ENCODE measurements around the gene RNF40. TPM values are rescaled to one million over a fixed set of nuclear protein-coding genes. Genes with fewer than 3 reads are reported as not detected.

Gene RNF40
- total and polyA plus RNA-seq, 4 experiments from 2014 or later: 16.6 to 109 (median 76.8) TPM

GRCh38 chr16:30775131-30775391 is 12.9 kb downstream of the RNF40 start:
- H3K4me1 ChIP-seq (ENCODE audit: insufficient read depth, low read length): peaks cover 12% of the 10 kb centered on the region
- no peak overlapping the region for H3K27ac ChIP-seq (ENCODE audit: low read depth, low read length)
- H3K27ac Mint-ChIP-seq: peak overlapping the region in 4 of 7 donors; percentile 54 to 84 (median 70)
- peak overlapping the region; percentile 42 to 64 for H3K4me3 ChIP-seq (ENCODE audit: low read length in 2 of 2)
- H3K9me3 Mint-ChIP-seq: no peaks in the 10 kb centered on the region
- no peaks in the 10 kb centered on the region for H3K9me3 ChIP-seq (ENCODE audit: control insufficient read depth in 1 of 2, low read length in 2 of 2)
- ChIA-PET POLR2A (ENCODE audit: partially characterized antibody) (interaction anchor here (0.7 to 2.6 kb wide), 8 partner anchors 8 to 299 kb away, joined by 3 to 19 read pairs (median 4); partner anchors contain the start of genes PHKG2, ZNF646 and ZNF668), CTCF (ENCODE audit: partially characterized antibody) (interaction anchor here (1.0 kb wide), 1 partner anchor 12 kb away, joined by 3 read pairs; no protein-coding TSS in a partner anchor)
- peaks cover 17 to 39% of the 10 kb centered on the region in 2 donors for H3K36me3 Mint-ChIP-seq
- DNase-seq: no peak
- intact Hi-C loops (cut with micrococcal nuclease): loop anchor here (1.0 kb wide), 2 partner anchors 12 to 39 kb away; partner anchors contain the start of gene ZNF629
- peaks cover 34% of the 10 kb centered on the region for H3K36me3 ChIP-seq (ENCODE audit: insufficient read depth, low read length)
- H3K27me3 ChIP-seq (ENCODE audit: insufficient read depth, low read length): no peaks in the 10 kb centered on the region
- peaks cover 14 to 32% (median 22%) of the 10 kb centered on the region in 4 donors for H3K4me1 Mint-ChIP-seq
- H3K27me3 Mint-ChIP-seq: no peaks in the 10 kb centered on the region
- H3K4me3 Mint-ChIP-seq: peak overlapping the region; percentile 90 to 94 (median 94)

DNA sequence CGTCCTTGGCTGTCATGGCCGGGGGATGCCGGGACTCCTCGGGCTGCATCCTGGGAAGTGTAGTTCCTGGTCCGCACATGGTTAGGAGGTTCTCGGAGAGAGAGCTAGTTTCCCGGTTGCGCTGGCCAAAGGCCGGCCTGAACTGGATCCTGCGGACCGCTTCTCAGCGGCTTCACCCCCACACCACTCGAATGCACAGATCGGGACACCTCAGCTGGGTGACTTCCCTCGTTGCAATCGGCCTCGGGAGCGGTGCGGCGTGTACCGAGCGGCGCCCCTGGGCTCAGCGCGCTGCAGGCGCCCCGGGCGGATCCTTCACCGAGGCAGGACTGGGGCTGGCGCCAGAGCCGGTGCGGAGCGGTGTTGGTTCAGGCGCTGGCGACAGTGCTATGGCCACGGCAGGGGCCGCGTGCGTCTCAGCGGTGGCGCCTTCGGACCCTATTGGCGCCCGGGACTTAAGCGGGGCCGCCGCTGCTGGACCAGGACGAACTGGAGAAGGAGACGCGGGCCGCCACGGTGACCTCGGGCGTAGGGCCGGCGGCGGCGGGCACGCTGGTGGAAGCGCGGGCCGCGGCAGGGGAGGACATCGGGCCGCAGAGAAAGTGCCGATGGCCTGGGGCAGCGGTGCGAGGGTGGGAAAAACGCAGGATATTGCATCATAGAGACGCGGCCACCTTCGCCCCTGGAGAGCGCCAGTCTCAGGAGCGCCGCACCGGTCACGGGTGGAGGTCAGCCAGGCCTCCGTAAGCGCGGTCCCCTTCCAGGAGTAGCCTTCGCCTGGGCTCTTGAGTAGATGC is 13.5 kb downstream of the RNF40 start:
- intact Hi-C loops (cut with micrococcal nuclease): loop anchor here (1.0 kb wide), 2 partner anchors 12 to 39 kb away; partner anchors contain the start of gene ZNF629
- peak; percentile 42 to 59 (median 53) for DNase-seq
- POLR2A ChIA-PET (ENCODE audit: partially characterized antibody): interaction anchor here (0.7 to 2.6 kb wide), 8 partner anchors 8 to 298 kb away, joined by 3 to 19 read pairs (median 4); partner anchors contain the start of genes PHKG2, ZNF646 and ZNF668
- Mint-ChIP-seq H3K4me1 (peaks cover 14 to 32% (median 22%) of the 10 kb centered on the region in 4 donors), H3K9me3 (no peaks in the 10 kb centered on the region), H3K4me3 (peak overlapping the region; percentile 90 to 94 (median 94)), H3K27ac (peak overlapping the region in 5 of 7 donors; percentile 48 to 84 (median 76)), H3K36me3 (peaks cover 17 to 34% of the 10 kb centered on the region in 2 donors), H3K27me3 (no peaks in the 10 kb centered on the region)
- no peak overlapping the region for H3K27ac ChIP-seq (ENCODE audit: low read depth, low read length)
- H3K27me3 ChIP-seq (ENCODE audit: insufficient read depth, low read length): no peaks in the 10 kb centered on the region
- CTCF ChIA-PET (ENCODE audit: partially characterized antibody): interaction anchor here (1.0 kb wide), 1 partner anchor 12 kb away, joined by 3 read pairs; no protein-coding TSS in a partner anchor
- peaks cover 12% of the 10 kb centered on the region for H3K4me1 ChIP-seq (ENCODE audit: insufficient read depth, low read length)
- H3K4me3 ChIP-seq (ENCODE audit: low read length in 2 of 2): peak overlapping the region; percentile 64 to 81
- H3K9me3 ChIP-seq (ENCODE audit: control insufficient read depth in 1 of 2, low read length in 2 of 2): no peaks in the 10 kb centered on the region
- H3K36me3 ChIP-seq (ENCODE audit: insufficient read depth, low read length): peaks cover 28% of the 10 kb centered on the region

DNA sequence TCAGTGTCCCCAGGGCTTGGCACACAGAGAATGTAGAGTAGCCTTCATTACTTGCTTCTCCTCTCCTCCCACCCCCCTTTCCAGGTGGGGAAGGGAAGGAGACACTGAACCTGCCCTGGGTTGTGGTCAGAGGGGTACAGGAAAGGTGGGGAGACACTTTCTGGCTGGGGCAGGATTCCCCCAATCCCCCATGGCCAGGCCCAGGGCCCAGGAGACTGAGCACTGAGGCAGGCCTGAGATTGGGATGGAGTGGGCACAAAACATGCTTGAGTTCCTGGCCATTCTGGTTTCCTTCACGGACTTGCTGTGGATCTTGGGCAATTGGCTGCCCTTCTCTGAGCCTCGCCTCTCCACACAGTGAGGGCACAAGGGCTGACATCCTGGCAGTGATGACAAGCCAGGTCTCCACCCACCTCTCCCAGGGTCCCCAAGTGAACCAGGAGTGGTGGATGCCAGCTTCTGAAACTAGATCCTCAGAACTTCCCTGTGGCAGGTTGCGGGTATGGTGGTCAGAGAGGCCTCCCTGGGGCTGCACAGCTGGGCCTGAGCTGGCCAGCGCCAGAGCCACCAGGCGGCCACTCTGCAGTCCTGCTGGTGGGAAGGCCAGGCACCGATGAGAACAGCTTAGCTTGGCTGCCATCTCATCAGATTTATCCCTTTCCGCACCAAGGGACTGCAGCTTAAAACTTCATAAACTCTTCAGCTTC is 15.6 kb downstream of the RNF40 start:
- Histone ChIP-seq H3K27me3 (ENCODE audit: insufficient read depth, low read length) (no peaks in the 10 kb centered on the region), H3K4me3 (ENCODE audit: low read length in 2 of 2) (no peak overlapping the region), H3K9me3 (ENCODE audit: control insufficient read depth in 1 of 2, low read length in 2 of 2) (no peaks in the 10 kb centered on the region), H3K4me1 (ENCODE audit: insufficient read depth, low read length) (peaks cover 12% of the 10 kb centered on the region), H3K36me3 (ENCODE audit: insufficient read depth, low read length) (peaks cover 9% of the 10 kb centered on the region), H3K27ac (ENCODE audit: low read depth, low read length) (no peak overlapping the region)
- peak overlapping the region in 4 of 8 donors; percentile 48 to 92 (median 76) for H3K4me3 Mint-ChIP-seq
- DNase-seq: no peak
- H3K27me3 Mint-ChIP-seq: no peaks in the 10 kb centered on the region
- peaks cover 7 to 15% of the 10 kb centered on the region in 2 donors for H3K36me3 Mint-ChIP-seq
- ChIA-PET POLR2A (ENCODE audit: partially characterized antibody) (no interaction called here), CTCF (ENCODE audit: partially characterized antibody) (no interaction called here)
- intact Hi-C loops (cut with micrococcal nuclease): no loop called here
- no peak overlapping the region for H3K27ac Mint-ChIP-seq
- H3K4me1 Mint-ChIP-seq: peaks cover 10 to 26% (median 18%) of the 10 kb centered on the region in 4 donors
- H3K9me3 Mint-ChIP-seq: no peaks in the 10 kb centered on the region

DNA sequence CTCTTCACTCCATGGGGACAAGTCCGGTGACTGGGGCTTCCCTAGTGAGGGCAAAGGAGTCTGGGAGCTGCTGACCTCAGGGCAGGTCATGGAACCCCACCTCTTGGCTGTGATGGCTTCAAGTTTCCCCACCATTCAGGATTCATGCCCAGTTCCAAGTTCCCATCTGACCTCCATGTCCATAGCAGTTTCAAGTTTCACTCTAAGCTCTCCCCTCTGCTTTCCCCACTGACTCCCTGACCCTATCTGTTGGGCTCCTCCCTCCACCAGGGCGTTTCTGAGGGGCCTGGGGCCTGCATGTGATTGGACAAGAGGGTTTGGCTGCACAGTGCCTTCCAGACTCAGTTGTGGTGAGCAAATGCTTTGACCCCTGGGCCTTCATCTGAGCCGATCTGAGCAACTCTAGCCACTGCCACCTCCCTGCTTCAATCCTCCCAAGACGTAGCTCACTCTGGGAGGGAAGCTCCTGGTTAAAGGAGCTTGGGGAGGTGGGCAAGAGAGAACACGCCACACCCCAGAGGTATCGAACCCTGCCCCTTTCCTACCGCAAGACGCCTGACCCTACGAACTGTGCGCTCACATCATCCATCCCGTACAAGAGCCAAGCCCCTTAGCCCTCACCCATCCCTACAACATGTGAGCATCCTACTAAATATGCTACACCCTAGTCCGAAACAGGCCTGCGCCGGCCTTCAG is 16.6 kb downstream of the RNF40 start:
- no peak for DNase-seq
- H3K4me1 ChIP-seq (ENCODE audit: insufficient read depth, low read length): peaks cover 12% of the 10 kb centered on the region
- no peaks in the 10 kb centered on the region for H3K9me3 ChIP-seq (ENCODE audit: control insufficient read depth in 1 of 2, low read length in 2 of 2)
- H3K27ac Mint-ChIP-seq: peak overlapping the region in 3 of 7 donors; percentile 3 to 59 (median 42)
- no peak overlapping the region for H3K27ac ChIP-seq (ENCODE audit: low read depth, low read length)
- POLR2A ChIA-PET (ENCODE audit: partially characterized antibody): no interaction called here
- no peaks in the 10 kb centered on the region for H3K27me3 Mint-ChIP-seq
- intact Hi-C loops (cut with micrococcal nuclease): no loop called here
- H3K4me3 ChIP-seq (ENCODE audit: low read length in 2 of 2): no peak overlapping the region
- H3K9me3 Mint-ChIP-seq: no peaks in the 10 kb centered on the region
- peak overlapping the region in 3 of 8 donors; percentile 28 to 60 (median 54) for H3K4me3 Mint-ChIP-seq
- H3K4me1 Mint-ChIP-seq: peaks cover 4 to 20% (median 12%) of the 10 kb centered on the region in 4 donors
- CTCF ChIA-PET (ENCODE audit: partially characterized antibody): no interaction called here
- peaks cover 3 to 10% of the 10 kb centered on the region in 2 donors for H3K36me3 Mint-ChIP-seq
- H3K27me3 ChIP-seq (ENCODE audit: insufficient read depth, low read length): no peaks in the 10 kb centered on the region
- no peaks in the 10 kb centered on the region for H3K36me3 ChIP-seq (ENCODE audit: insufficient read depth, low read length)

DNA sequence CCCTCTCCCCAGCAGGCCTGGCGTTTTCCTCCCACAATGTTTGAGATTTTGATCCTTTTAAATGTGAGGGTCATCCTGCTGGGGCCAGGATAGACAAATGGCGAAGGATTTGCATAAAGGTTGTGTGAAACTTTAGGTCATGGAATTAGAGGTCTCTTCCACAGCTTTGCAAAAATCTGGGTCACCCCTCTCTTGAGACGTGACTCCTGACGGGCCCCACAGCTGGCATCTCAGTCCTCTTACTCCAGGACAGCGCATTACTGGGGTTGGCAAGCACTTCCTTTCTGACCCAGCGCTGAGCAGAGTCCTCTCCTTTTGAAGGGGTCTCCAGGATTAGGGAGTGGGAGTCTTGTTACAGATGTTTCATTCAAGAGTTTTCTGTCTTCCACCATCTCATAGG is 17.5 kb downstream of the RNF40 start:
- peaks cover 12% of the 10 kb centered on the region for H3K4me1 ChIP-seq (ENCODE audit: insufficient read depth, low read length)
- H3K27me3 ChIP-seq (ENCODE audit: insufficient read depth, low read length): no peaks in the 10 kb centered on the region
- Mint-ChIP-seq H3K4me3 (no peak overlapping the region), H3K9me3 (no peaks in the 10 kb centered on the region), H3K4me1 (peaks cover 4 to 18% (median 12%) of the 10 kb centered on the region in 4 donors), H3K27me3 (no peaks in the 10 kb centered on the region), H3K27ac (peak overlapping the region in 1 of 7 donors; percentile 13), H3K36me3 (peaks cover 3 to 6% of the 10 kb centered on the region in 2 donors)
- ChIA-PET CTCF (ENCODE audit: partially characterized antibody) (no interaction called here), POLR2A (ENCODE audit: partially characterized antibody) (no interaction called here)
- no peak for DNase-seq
- intact Hi-C loops (cut with micrococcal nuclease): no loop called here
- H3K36me3 ChIP-seq (ENCODE audit: insufficient read depth, low read length): no peaks in the 10 kb centered on the region
- H3K9me3 ChIP-seq (ENCODE audit: control insufficient read depth in 1 of 2, low read length in 2 of 2): no peaks in the 10 kb centered on the region
- H3K4me3 ChIP-seq (ENCODE audit: low read length in 2 of 2): no peak overlapping the region
- H3K27ac ChIP-seq (ENCODE audit: low read depth, low read length): no peak overlapping the region

GRCh38 chr16:30780021-30780420 is 17.9 kb downstream of the RNF40 start:
- Histone ChIP-seq H3K27me3 (ENCODE audit: insufficient read depth, low read length) (no peaks in the 10 kb centered on the region), H3K27ac (ENCODE audit: low read depth, low read length) (no peak overlapping the region), H3K9me3 (ENCODE audit: control insufficient read depth in 1 of 2, low read length in 2 of 2) (no peaks in the 10 kb centered on the region), H3K4me1 (ENCODE audit: insufficient read depth, low read length) (peaks cover 9% of the 10 kb centered on the region), H3K4me3 (ENCODE audit: low read length in 2 of 2) (no peak overlapping the region), H3K36me3 (ENCODE audit: insufficient read depth, low read length) (no peaks in the 10 kb centered on the region)
- CTCF ChIA-PET (ENCODE audit: partially characterized antibody): no interaction called here
- no peak for DNase-seq
- H3K27ac Mint-ChIP-seq: peak overlapping the region in 1 of 7 donors; percentile 13
- intact Hi-C loops (cut with micrococcal nuclease): no loop called here
- H3K36me3 Mint-ChIP-seq: peaks cover 3% of the 10 kb centered on the region in 2 donors
- POLR2A ChIA-PET (ENCODE audit: partially characterized antibody): no interaction called here
- no peaks in the 10 kb centered on the region for H3K27me3 Mint-ChIP-seq
- no peaks in the 10 kb centered on the region for H3K9me3 Mint-ChIP-seq
- H3K4me3 Mint-ChIP-seq: no peak overlapping the region
- H3K4me1 Mint-ChIP-seq: peaks cover 4 to 22% (median 9%) of the 10 kb centered on the region in 4 donors

Measured in CD4-positive, alpha-beta memory T cell (primary cell).